Cardiac septum (tissue), 1 donor: ENCODE data around the gene SH3GL3. TPM values are rescaled to one million over a fixed set of nuclear protein-coding genes. Genes with fewer than 3 reads are reported as not detected.

Experiments used
- DNase-seq: peaks from one replicate; pipeline ENCODE4 v3.0.0-alpha.2; 2020; ENCODE audit warnings: low spot score
- intact Hi-C: fragments of 100-400 bp; cut with DNase I; formaldehyde crosslinking; loops from one replicate; pipeline ENCODE4 v1.14.0; 2022
- total RNA-seq: library from RNA; stranded (reverse); fragmentation: NEBNext Ultra II Directional; extraction: Animal tissue kit (Norgen Biotek cat#: 25700); gene quantifications from one replicate; pipeline ENCODE4 v1.2.1, GENCODE V29; 2021
- donor health status: DM: no; HTN: no; CAD: no.

SH3GL3 gene
- total RNA-seq, 1 donor from 2014 or later: not detected

- intact Hi-C loops: no loop called here
- no peak for DNase-seq
Observed at GRCh38 chr15:83498374-83498773, 51.2 kb downstream of the SH3GL3 start.

GRCh38 chr15:83498801-83499200 is 51.7 kb downstream of the SH3GL3 start:
- no peak for DNase-seq
- intact Hi-C loops: no loop called here

GRCh38 chr15:83499476-83499875 is 52.3 kb downstream of the SH3GL3 start:
- DNase-seq: no peak
- intact Hi-C loops: no loop called here

GRCh38 chr15:83503595-83504364 is 56.6 kb downstream of the SH3GL3 start:
- no peak for DNase-seq
- intact Hi-C loops: no loop called here

- intact Hi-C loops: no loop called here
Observed at GRCh38 chr15:83504365-83504764, 57.2 kb downstream of the SH3GL3 start.

GRCh38 chr15:83510001-83510400 is 62.9 kb downstream of the SH3GL3 start:
- DNase-seq: no peak
- intact Hi-C loops: no loop called here

More at GRCh38 chr15:83504365-83504764, 57.2 kb downstream of the SH3GL3 start:
- no peak for DNase-seq

GRCh38 chr15:83512459-83512858 is 65.3 kb downstream of the SH3GL3 start:
- DNase-seq: no peak
- intact Hi-C loops: no loop called here

GRCh38 chr15:83514584-83514983 is 67.4 kb downstream of the SH3GL3 start:
- no peak for DNase-seq
- intact Hi-C loops: no loop called here

GRCh38 chr15:83515164-83515563 is 68.0 kb downstream of the SH3GL3 start:
- DNase-seq: no peak
- intact Hi-C loops: no loop called here

- DNase-seq: no peak
- intact Hi-C loops: no loop called here
Observed at GRCh38 chr15:83516935-83517334, 69.8 kb downstream of the SH3GL3 start.

- intact Hi-C loops: no loop called here
- DNase-seq: no peak
Observed at GRCh38 chr15:83526319-83526718, 79.2 kb downstream of the SH3GL3 start.

- no peak for DNase-seq
- intact Hi-C loops: no loop called here
Observed at GRCh38 chr15:83533410-83533962, 86.3 kb downstream of the SH3GL3 start.

- DNase-seq: no peak
- intact Hi-C loops: no loop called here
Observed at GRCh38 chr15:83537606-83538005, 90.5 kb downstream of the SH3GL3 start.

GRCh38 chr15:83538682-83539081 is 91.5 kb downstream of the SH3GL3 start:
- intact Hi-C loops: no loop called here
- no peak for DNase-seq

GRCh38 chr15:83545804-83546511 is 98.8 kb downstream of the SH3GL3 start:
- intact Hi-C loops: no loop called here
- DNase-seq: no peak

- intact Hi-C loops: no loop called here
- DNase-seq: no peak
Observed at GRCh38 chr15:83546512-83546888, 99.4 kb downstream of the SH3GL3 start.

GRCh38 chr15:83547168-83547567 is 100.0 kb downstream of the SH3GL3 start:
- intact Hi-C loops: no loop called here
- DNase-seq: no peak

- no peak for DNase-seq
- intact Hi-C loops: no loop called here
Observed at GRCh38 chr15:83549623-83550022, 102.5 kb downstream of the SH3GL3 start.

GRCh38 chr15:83554558-83554957 is 107.4 kb downstream of the SH3GL3 start:
- intact Hi-C loops: no loop called here
- no peak for DNase-seq

GRCh38 chr15:83555383-83555782 is 108.2 kb downstream of the SH3GL3 start:
- intact Hi-C loops: loop anchor here (5.0 kb wide), 1 partner anchor 118 kb away; no protein-coding TSS in a partner anchor
- no peak for DNase-seq

- intact Hi-C loops: loop anchor here (5.0 kb wide), 1 partner anchor 119 kb away; no protein-coding TSS in a partner anchor
- DNase-seq: no peak
Observed at GRCh38 chr15:83556068-83556467, 108.9 kb downstream of the SH3GL3 start.
